Measurements from ENCODE around the gene HNRNPF.

DNA sequence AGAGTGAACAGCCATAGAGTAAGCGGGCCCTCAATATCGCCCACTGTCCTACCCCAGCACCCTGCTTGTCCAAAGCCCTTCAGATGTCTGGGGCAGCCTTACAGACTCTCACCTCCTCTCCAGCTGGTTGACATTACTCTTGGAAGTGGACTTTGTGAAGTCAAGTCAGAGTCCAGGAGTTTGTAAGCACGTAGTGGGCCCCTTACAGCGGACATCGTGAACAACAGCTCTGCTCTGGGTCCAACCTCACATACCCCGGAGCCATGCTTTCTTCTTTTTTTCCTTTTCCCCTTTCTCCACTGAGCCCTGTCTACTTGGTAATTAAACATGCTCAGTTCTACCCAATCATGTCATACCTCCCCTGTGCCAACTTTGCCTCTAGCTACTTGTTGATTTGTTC, 17.5 kb downstream of the HNRNPF start:
- no peak for TF ChIP-seq POLR2A (IDR thresholded peaks at IDR 0.05; ENCODE audit: low read length)
- no peak for TF ChIP-seq GATA1 (IDR thresholded peaks at IDR 0.05; ENCODE audit: low read depth, low read length)
